Body of pancreas (tissue), 4 donors: ENCODE data around the gene DOK6. TPM values are rescaled to one million over a fixed set of nuclear protein-coding genes. Genes with fewer than 3 reads are reported as not detected.

Experiments
- ATAC-seq: fragments of 150-250 bp; one replicate; pipeline ENCODE4 v1.9.1; 2016
- DNase-seq, 4 donors: peaks; one replicate each; pipeline ENCODE4 v3.0.0-alpha.2; 2019
- H3K27ac ChIP-seq, 4 donors: fragments of 200-600 bp; sonication (generic); 1 replicate in 3 of 4; 2 replicates in 1 of 4; pipeline versions ENCODE4 v1.5.1 to v1.6.1; 2016 to 2019; ENCODE audit warnings: mild to moderate bottlenecking in 1 of 4, mixed read lengths in 1 of 4, moderate library complexity in 1 of 4
- H3K27me3 ChIP-seq, 2 donors: fragments of 200-600 bp; sonication (generic); one replicate each; pipeline ENCODE4 v1.6.0; 2016; ENCODE audit warnings: mild to moderate bottlenecking in 1 of 2
- H3K36me3 ChIP-seq, 2 donors: fragments of 200-600 bp; sonication (generic); replicated peaks in 1 of 2; 2 replicates each; pipeline ENCODE4 v1.5.1; 2016; ENCODE audit warnings: low read depth in 2 of 2; ENCODE audit not compliant: insufficient read depth in 1 of 2
- H3K4me1 ChIP-seq: fragments of 200-600 bp; sonication (generic); one replicate; pipeline ENCODE4 v1.6.0; 2016
- H3K4me3 ChIP-seq, 2 donors: fragments of 200-600 bp; sonication (generic); 1 replicate in 1 of 2; 2 replicates in 1 of 2; pipeline ENCODE4 v1.5.1; 2016 to 2019
- H3K9me3 ChIP-seq, 3 donors: fragments of 200-600 bp; sonication (generic); 1 replicate in 2 of 3; 2 replicates in 1 of 3; pipeline ENCODE4 v1.5.1; 2016
- POLR2A ChIP-seq, 3 donors: fragments of 450-650 bp; IDR thresholded peaks; one replicate each; pipeline ENCODE4 v1.6.1; 2016; ENCODE audit warnings: antibody characterized with exemption in 3 of 3, mild to moderate bottlenecking in 2 of 3
- WGBS, 2 donors: methylation state at CpG; one replicate each; pipeline ENCODE4 v1.1.5; 2017; 5-methylcytosine and 5-hydroxymethylcytosine counted together
- intact Hi-C: fragments of 100-400 bp; cut with DNase I; formaldehyde crosslinking; loops from one replicate; pipeline ENCODE4 v1.15.1; 2023
- total RNA-seq, 2 donors: library from RNA; depleted of rRNA; stranded (reverse); fragments of >200 nt; gene quantifications; one replicate each; pipeline ENCODE4 v1.1.0, GENCODE V29; 2016
- TF ChIP-seq, protein P1 (sequence below), 7 experiments: fragments of 450-650 bp in 4 of 7; fragments of 200-600 bp in 3 of 7; sonication (generic) in 3 of 7; IDR thresholded peaks; one replicate each; pipeline ENCODE4 v1.5.1; 2016 to 2019; ENCODE audit warnings: antibody characterized with exemption in 7 of 7

Gene DOK6
- total RNA-seq, 2 donors from 2014 or later = under 0.01 to 0.66 TPM

DNA sequence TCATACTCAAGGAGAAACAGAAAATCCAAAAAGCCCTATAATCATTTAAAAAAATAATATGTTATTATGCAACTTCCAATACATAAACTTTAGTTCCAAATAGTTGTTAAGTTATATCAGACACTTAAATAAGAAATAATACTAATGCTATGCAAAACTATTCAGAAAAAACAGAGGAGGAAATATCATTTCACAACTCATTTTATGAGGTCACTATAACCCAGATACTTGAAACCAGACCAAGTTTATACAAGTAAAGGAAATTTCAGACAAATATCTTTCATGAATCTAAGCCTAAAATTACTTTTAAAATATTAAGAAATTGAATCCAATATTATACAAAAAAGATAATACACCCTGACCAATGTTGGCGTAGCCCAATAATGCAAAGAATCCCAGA is 286.2 kb downstream of the DOK6 start:
- intact Hi-C loops = no loop called here
- no peak for TF ChIP-seq POLR2A (IDR thresholded peaks at IDR 0.05)
- TF ChIP-seq, protein P1, sequence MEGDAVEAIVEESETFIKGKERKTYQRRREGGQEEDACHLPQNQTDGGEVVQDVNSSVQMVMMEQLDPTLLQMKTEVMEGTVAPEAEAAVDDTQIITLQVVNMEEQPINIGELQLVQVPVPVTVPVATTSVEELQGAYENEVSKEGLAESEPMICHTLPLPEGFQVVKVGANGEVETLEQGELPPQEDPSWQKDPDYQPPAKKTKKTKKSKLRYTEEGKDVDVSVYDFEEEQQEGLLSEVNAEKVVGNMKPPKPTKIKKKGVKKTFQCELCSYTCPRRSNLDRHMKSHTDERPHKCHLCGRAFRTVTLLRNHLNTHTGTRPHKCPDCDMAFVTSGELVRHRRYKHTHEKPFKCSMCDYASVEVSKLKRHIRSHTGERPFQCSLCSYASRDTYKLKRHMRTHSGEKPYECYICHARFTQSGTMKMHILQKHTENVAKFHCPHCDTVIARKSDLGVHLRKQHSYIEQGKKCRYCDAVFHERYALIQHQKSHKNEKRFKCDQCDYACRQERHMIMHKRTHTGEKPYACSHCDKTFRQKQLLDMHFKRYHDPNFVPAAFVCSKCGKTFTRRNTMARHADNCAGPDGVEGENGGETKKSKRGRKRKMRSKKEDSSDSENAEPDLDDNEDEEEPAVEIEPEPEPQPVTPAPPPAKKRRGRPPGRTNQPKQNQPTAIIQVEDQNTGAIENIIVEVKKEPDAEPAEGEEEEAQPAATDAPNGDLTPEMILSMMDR (IDR thresholded peaks at IDR 0.05) = no peak
- H3K27ac ChIP-seq = no peak overlapping the region
- no peaks in the 10 kb centered on the region for H3K4me1 ChIP-seq
- DNase-seq (no peak), ATAC-seq (no peak)
- H3K9me3 ChIP-seq = no peaks in the 10 kb centered on the region
- H3K36me3 ChIP-seq = no peaks in the 10 kb centered on the region
- no peaks in the 10 kb centered on the region for H3K27me3 ChIP-seq
- 0 to 2% methylated on average over 1 of the region's 1 CpG for WGBS, 2 donors
- no peak overlapping the region for H3K4me3 ChIP-seq

DNA sequence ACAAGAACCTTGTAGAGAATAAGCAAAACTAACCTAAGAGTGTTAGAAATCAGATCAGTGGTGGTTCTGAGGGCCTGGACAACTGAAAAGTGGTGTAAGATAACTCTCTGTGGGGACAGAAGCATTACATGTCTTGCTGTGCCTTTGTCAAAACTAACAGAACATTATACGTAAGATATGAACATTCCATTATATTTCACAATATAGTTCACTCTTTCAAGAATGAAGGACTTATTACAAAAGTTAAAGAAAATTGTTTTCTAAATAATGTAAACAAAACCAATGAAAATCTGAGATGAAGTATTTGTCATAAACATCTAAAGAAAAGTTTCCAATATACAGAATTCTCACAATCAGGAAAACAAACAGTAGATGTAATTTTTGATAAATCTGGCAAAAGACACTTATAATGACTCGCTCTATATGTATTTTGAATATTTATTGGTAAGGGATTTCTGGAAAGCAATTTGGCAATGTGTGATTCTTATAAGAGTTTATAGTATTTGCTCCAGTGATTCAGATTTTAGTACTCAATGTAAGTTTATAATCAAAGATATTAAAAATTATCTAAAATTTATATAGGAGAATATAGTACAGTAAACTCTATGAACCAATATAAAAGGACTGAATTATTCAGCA is 288.6 kb downstream of the DOK6 start:
- WGBS, 2 donors = 78 to 83% methylated on average over 2 of the region's 2 CpGs
- no peak for TF ChIP-seq POLR2A (IDR thresholded peaks at IDR 0.05)
- TF ChIP-seq, protein P1 (IDR thresholded peaks at IDR 0.05) = no peak

DNA sequence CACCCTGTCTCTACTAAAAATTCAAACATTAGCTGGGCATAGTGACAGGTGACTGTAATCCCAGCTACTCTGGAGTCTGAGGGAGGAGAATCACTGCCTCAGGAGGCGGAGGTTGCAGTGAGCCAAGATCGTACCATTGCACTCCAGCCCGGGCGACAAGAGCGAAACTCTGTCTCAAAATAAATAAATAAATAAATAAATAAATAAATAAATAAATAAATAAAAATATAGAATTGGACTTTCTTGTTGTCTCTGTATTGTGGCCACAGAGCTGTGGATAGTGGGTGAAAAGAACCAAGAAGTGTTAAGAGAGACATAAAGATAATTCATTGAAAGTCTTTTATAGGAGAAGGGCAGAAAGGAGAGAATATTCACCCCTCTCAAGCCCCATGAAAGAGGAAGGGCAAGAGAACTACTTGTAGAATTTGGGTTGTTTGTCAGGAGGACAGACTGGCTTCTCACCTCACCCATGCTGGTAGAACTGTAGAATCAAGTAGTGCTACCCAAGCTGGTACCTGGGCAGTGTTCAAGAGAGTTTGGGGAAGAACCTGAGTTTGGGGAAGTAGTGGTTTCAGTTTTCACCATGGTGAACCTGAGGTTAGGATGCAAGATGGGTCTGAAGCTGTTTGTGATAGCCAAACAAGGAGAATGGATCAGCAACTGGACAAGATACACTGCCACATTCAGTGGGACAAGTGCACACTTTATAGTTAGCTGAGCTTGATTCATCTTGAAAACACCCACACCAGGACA is 290.5 kb downstream of the DOK6 start:
- H3K36me3 ChIP-seq = no peaks in the 10 kb centered on the region
- intact Hi-C loops = no loop called here
- ATAC-seq (no peak), DNase-seq (no peak)
- H3K27ac ChIP-seq = no peak overlapping the region
- no peak overlapping the region for H3K4me3 ChIP-seq
- H3K4me1 ChIP-seq = no peaks in the 10 kb centered on the region
- H3K27me3 ChIP-seq = no peaks in the 10 kb centered on the region
- 95 to 99% methylated on average over 5 of the region's 5 CpGs for WGBS, 2 donors
- H3K9me3 ChIP-seq = no peaks in the 10 kb centered on the region
- TF ChIP-seq POLR2A (IDR thresholded peaks at IDR 0.05) = no peak
- TF ChIP-seq, protein P1 (IDR thresholded peaks at IDR 0.05) = no peak

More for the DNA sequence above, 288.6 kb downstream of the DOK6 start:
- Histone ChIP-seq H3K27ac (no peak overlapping the region), H3K9me3 (no peaks in the 10 kb centered on the region), H3K4me3 (no peak overlapping the region), H3K27me3 (no peaks in the 10 kb centered on the region), H3K36me3 (no peaks in the 10 kb centered on the region), H3K4me1 (no peaks in the 10 kb centered on the region)
- intact Hi-C loops = no loop called here
- ATAC-seq (no peak), DNase-seq (no peak)

DNA sequence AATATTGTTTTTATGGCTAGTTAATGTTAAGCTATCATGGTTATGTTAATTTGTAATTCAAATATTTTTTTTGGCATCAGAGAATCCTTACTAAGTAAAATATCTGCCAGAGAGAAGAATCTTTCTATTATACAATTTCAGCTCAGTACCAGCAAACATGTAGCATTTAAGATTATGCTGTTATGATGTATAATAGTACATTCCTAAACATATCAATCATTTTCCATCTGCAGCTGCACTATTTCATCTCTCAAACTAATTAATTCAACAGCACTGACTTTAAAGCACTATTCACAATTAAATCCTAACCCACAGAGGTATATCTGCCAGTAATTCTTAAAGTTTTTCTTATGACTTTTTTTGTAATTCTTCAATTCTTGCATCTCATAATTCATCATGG is 296.4 kb downstream of the DOK6 start:
- TF ChIP-seq, protein P1 (IDR thresholded peaks at IDR 0.05) = no peak
- no peak for TF ChIP-seq POLR2A (IDR thresholded peaks at IDR 0.05)
- Histone ChIP-seq H3K27me3 (no peaks in the 10 kb centered on the region), H3K36me3 (no peaks in the 10 kb centered on the region), H3K27ac (no peak overlapping the region), H3K4me1 (no peaks in the 10 kb centered on the region), H3K4me3 (no peak overlapping the region), H3K9me3 (no peaks in the 10 kb centered on the region)
- ATAC-seq (no peak), DNase-seq (no peak)
- intact Hi-C loops = no loop called here
